GM10248 (cell line): ENCODE measurements around the gene TMC2.

Source experiments
- CTCF ChIA-PET: fragments of 300-600 bp; sonication (Branson Sonifier 250); formaldehyde crosslinking; extraction: SDS; loops from one replicate; lab custom pipeline; 2021; ENCODE audit warnings: antibody characterized with exemption; lab: Yijun Ruan, JAX
- POLR2A ChIA-PET: fragments of 350-650 bp; sonication (Branson Sonifier 250); formaldehyde crosslinking; extraction: SDS; loops from one replicate; lab custom pipeline; 2020; ENCODE audit warnings: antibody characterized with exemption; lab: Yijun Ruan, JAX
- DNase-seq: peaks from one replicate; pipeline ENCODE4 v3.0.0; 2012; ENCODE audit errors: extremely low spot score
- TF ChIP-seq, protein P1 (sequence below): IDR thresholded peaks from 2 replicates; pipeline ENCODE4 v1.5.1; 2012; ENCODE audit warnings: mild to moderate bottlenecking, low read depth; ENCODE audit errors: extremely low read depth, missing control alignments, control extremely low read depth

TMC2 gene

GRCh38 chr20:2595076-2595475 is 58.7 kb downstream of the TMC2 start:
- DNase-seq = no peak
- CTCF ChIA-PET = no interaction called here
- TF ChIP-seq, protein P1, sequence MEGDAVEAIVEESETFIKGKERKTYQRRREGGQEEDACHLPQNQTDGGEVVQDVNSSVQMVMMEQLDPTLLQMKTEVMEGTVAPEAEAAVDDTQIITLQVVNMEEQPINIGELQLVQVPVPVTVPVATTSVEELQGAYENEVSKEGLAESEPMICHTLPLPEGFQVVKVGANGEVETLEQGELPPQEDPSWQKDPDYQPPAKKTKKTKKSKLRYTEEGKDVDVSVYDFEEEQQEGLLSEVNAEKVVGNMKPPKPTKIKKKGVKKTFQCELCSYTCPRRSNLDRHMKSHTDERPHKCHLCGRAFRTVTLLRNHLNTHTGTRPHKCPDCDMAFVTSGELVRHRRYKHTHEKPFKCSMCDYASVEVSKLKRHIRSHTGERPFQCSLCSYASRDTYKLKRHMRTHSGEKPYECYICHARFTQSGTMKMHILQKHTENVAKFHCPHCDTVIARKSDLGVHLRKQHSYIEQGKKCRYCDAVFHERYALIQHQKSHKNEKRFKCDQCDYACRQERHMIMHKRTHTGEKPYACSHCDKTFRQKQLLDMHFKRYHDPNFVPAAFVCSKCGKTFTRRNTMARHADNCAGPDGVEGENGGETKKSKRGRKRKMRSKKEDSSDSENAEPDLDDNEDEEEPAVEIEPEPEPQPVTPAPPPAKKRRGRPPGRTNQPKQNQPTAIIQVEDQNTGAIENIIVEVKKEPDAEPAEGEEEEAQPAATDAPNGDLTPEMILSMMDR = no peak
- POLR2A ChIA-PET = no interaction called here

- DNase-seq = no peak
- ChIA-PET CTCF (interaction anchor here (0.7 kb wide), 1 partner anchor 16 kb away, joined by 3 read pairs; no protein-coding TSS in a partner anchor), POLR2A (no interaction called here)
- TF ChIP-seq, protein P1 = no peak
Observed at GRCh38 chr20:2596673-2597279, 60.4 kb downstream of the TMC2 start.

- ChIA-PET CTCF (interaction anchor here (1.0 to 1.6 kb wide), 2 partner anchors 11 to 48 kb away, joined by 3 to 5 read pairs; no protein-coding TSS in a partner anchor), POLR2A (no interaction called here)
- TF ChIP-seq, protein P1 = no peak
- no peak for DNase-seq
Observed at GRCh38 chr20:2599288-2600006, 63.1 kb downstream of the TMC2 start.

- POLR2A ChIA-PET = no interaction called here
- CTCF ChIA-PET = interaction anchor here (1.4 kb wide), 1 partner anchor 45 kb away, joined by 3 read pairs; no protein-coding TSS in a partner anchor
- TF ChIP-seq, protein P1 = no peak
- no peak for DNase-seq
Observed at GRCh38 chr20:2602046-2602735, 65.8 kb downstream of the TMC2 start.

DNA sequence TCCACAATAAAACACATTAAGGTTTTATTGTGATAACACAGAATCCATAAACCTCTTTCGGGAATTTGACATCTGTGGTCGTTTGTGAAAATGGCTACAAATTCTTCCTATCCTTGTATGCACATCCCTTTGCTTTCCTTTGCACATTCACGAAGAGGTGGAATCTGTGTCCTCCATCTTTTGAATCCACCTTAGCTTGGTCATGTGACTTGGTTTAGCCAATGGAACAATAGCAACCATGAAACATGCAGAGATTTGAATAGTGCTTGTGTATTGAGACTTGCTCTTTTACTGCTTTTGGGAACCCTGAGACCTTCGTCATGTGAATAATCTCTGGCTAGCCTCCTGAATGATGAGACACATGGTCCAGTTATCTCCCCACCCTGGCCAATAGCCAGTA is 66.4 kb downstream of the TMC2 start:
- DNase-seq = no peak
- POLR2A ChIA-PET = no interaction called here
- CTCF ChIA-PET = interaction anchor here (1.4 kb wide), 1 partner anchor 44 kb away, joined by 3 read pairs; no protein-coding TSS in a partner anchor
- TF ChIP-seq, protein P1 = no peak

GRCh38 chr20:2603816-2604505 is 67.6 kb downstream of the TMC2 start:
- POLR2A ChIA-PET = no interaction called here
- TF ChIP-seq, protein P1 = no peak
- no peak for DNase-seq
- CTCF ChIA-PET = no interaction called here
